ENCODE results near the gene MNDA. TPM values are rescaled to one million over a fixed set of nuclear protein-coding genes. Genes with fewer than 3 reads are reported as not detected.

The MNDA gene
- total RNA-seq, 1 experiment from 2014 or later: not detected

GRCh38 chr1:158801396-158801795 lies 29.8 kb upstream of the MNDA start:
- H2AFZ ChIP-seq: no peak overlapping the region
- no peak overlapping the region for H3K4me3 ChIP-seq
- ChIA-PET CTCF (no interaction called here), POLR2A (ENCODE audit: unreplicated experiment) (no interaction called here)
- no peaks in the 10 kb centered on the region for H3F3A ChIP-seq (ENCODE audit: insufficient read depth, low read depth)
- H3K79me2 ChIP-seq (ENCODE audit: low read depth): no peaks in the 10 kb centered on the region
- intact Hi-C loops (cut with micrococcal nuclease; ENCODE audit: unreplicated experiment): no loop called here
- no peaks in the 10 kb centered on the region for H3K9me3 ChIP-seq (ENCODE audit: insufficient read depth, low read depth)
- no peaks in the 10 kb centered on the region for H3K9me2 ChIP-seq (ENCODE audit: insufficient read depth)
- H3K4me2 ChIP-seq: no peak overlapping the region
- H3K4me1 ChIP-seq (replicated peaks; ENCODE audit: insufficient read depth): no peaks in the 10 kb centered on the region
- no peak for DNase-seq
- no peaks in the 10 kb centered on the region for H3K27me3 ChIP-seq (ENCODE audit: insufficient read depth, low read depth)
- no peaks in the 10 kb centered on the region for H4K20me1 ChIP-seq (ENCODE audit: insufficient read depth)
- TF ChIP-seq EZH2 (IDR thresholded peaks at IDR 0.05; ENCODE audit: low read depth): no peak
- no peak for TF ChIP-seq CTCF (conservative IDR thresholded peaks at IDR 0.05)
- BruUV-seq (replicated peaks): no TSS peak
- H3K27ac ChIP-seq: no peak overlapping the region
- no peaks in the 10 kb centered on the region for H3K36me3 ChIP-seq (ENCODE audit: low read depth)

- ChIA-PET POLR2A (ENCODE audit: unreplicated experiment) (no interaction called here), CTCF (no interaction called here)
- TF ChIP-seq CTCF (conservative IDR thresholded peaks at IDR 0.05) (no peak), EZH2 (IDR thresholded peaks at IDR 0.05; ENCODE audit: low read depth) (no peak)
- H3F3A ChIP-seq (ENCODE audit: insufficient read depth, low read depth): no peaks in the 10 kb centered on the region
- no peak overlapping the region for H3K27ac ChIP-seq
- H2AFZ ChIP-seq: no peak overlapping the region
- H3K4me2 ChIP-seq: no peak overlapping the region
- no peaks in the 10 kb centered on the region for H3K9me2 ChIP-seq (ENCODE audit: insufficient read depth)
- H4K20me1 ChIP-seq (ENCODE audit: insufficient read depth): no peaks in the 10 kb centered on the region
- intact Hi-C loops (cut with micrococcal nuclease; ENCODE audit: unreplicated experiment): no loop called here
- no peak overlapping the region for H3K4me3 ChIP-seq
- H3K27me3 ChIP-seq (ENCODE audit: insufficient read depth, low read depth): no peaks in the 10 kb centered on the region; the same call in 1 of the 2 replicates
- DNase-seq: no peak
- no peaks in the 10 kb centered on the region for H3K9me3 ChIP-seq (ENCODE audit: insufficient read depth, low read depth)
- no TSS peak for BruUV-seq (replicated peaks)
- H3K79me2 ChIP-seq (ENCODE audit: low read depth): no peaks in the 10 kb centered on the region
- no peaks in the 10 kb centered on the region for H3K36me3 ChIP-seq (ENCODE audit: low read depth)
- H3K4me1 ChIP-seq (replicated peaks; ENCODE audit: insufficient read depth): no peaks in the 10 kb centered on the region
These were observed 27.5 kb upstream of the MNDA start for GRCh38 chr1:158803678-158804077.

DNA sequence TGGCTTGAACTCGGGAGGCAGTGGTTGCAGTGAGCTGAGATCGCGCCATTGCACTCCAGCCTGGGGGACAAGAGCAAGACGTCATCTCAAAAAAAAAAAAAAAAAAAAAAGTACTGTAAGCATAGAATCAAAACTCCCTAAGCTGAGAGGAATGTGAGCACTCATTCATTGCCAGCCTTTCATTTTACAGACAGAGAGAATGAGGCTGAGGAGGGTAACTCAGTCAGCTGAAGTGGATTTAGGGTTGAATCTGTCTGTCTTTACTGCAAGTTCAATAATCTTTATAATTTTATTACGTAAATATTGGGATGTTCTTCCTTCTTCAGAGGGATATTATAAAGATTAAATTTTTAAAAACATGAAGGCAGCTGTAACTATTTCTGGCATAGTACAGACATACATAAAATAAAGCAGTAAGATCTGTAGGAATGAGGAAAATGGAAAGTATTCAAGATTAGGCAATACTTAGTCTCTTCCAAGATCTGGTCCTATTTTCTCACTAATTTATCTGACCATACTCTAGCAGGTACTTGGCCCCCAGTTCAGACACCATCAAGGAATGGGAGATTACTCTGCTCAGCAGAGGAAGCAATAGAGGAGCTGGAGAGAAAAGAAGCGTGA lies 24.1 kb upstream of the MNDA start:
- Histone ChIP-seq H3F3A (ENCODE audit: insufficient read depth, low read depth) (no peaks in the 10 kb centered on the region), H3K4me3 (no peak overlapping the region), H3K4me2 (no peak overlapping the region), H3K9me3 (ENCODE audit: insufficient read depth, low read depth) (no peaks in the 10 kb centered on the region), H3K79me2 (ENCODE audit: low read depth) (no peaks in the 10 kb centered on the region), H3K36me3 (ENCODE audit: low read depth) (no peaks in the 10 kb centered on the region), H4K20me1 (ENCODE audit: insufficient read depth) (no peaks in the 10 kb centered on the region), H3K9me2 (ENCODE audit: insufficient read depth) (no peaks in the 10 kb centered on the region), H2AFZ (no peak overlapping the region), H3K27me3 (ENCODE audit: insufficient read depth, low read depth) (no peaks in the 10 kb centered on the region; the same call in 1 of the 2 replicates), H3K27ac (no peak overlapping the region), H3K4me1 (replicated peaks; ENCODE audit: insufficient read depth) (no peaks in the 10 kb centered on the region)
- no TSS peak for BruUV-seq (replicated peaks)
- ChIA-PET CTCF (interaction anchor here (0.6 to 0.7 kb wide), 3 partner anchors 111 to 276 kb away, joined by 3 to 5 read pairs (median 3); no protein-coding TSS in a partner anchor), POLR2A (ENCODE audit: unreplicated experiment) (no interaction called here)
- no peak for DNase-seq
- intact Hi-C loops (cut with micrococcal nuclease; ENCODE audit: unreplicated experiment): no loop called here
- TF ChIP-seq EZH2 (IDR thresholded peaks at IDR 0.05; ENCODE audit: low read depth) (no peak), CTCF (conservative IDR thresholded peaks at IDR 0.05) (no peak)
